NCI-H128 (cell line): ENCODE results near the gene MYL12B.
"Not testable (repeated sequence)": the region's sequence is repeated elsewhere in the genome, so short reads cannot be mapped to it uniquely, and the experiment has no call there.

ENCODE experiments used
- DNase-seq: peaks from one replicate; lab custom pipeline; 2025; ENCODE audit not compliant: unreplicated experiment; lab: John Stamatoyannopoulos, UW

The MYL12B gene

DNA sequence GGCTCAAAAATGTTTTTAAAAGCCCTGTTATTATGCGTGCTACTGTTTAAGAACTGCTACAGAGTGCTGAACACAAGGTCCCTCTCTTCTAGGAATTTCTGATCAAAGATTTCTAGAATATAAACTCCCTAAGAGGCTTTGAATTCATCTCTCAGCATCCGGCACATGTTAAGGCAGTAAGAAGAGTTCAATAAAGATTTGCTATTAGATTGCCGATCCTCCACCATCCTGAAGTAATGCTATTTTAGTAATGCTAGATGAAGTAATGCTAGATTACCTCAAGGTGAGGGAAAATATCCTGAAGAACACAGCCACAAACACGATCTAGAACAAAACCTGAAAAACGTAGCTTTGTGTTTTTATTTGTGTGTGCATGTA lies 949 bp upstream of the MYL12B start:
- DNase-seq = no peak

DNA sequence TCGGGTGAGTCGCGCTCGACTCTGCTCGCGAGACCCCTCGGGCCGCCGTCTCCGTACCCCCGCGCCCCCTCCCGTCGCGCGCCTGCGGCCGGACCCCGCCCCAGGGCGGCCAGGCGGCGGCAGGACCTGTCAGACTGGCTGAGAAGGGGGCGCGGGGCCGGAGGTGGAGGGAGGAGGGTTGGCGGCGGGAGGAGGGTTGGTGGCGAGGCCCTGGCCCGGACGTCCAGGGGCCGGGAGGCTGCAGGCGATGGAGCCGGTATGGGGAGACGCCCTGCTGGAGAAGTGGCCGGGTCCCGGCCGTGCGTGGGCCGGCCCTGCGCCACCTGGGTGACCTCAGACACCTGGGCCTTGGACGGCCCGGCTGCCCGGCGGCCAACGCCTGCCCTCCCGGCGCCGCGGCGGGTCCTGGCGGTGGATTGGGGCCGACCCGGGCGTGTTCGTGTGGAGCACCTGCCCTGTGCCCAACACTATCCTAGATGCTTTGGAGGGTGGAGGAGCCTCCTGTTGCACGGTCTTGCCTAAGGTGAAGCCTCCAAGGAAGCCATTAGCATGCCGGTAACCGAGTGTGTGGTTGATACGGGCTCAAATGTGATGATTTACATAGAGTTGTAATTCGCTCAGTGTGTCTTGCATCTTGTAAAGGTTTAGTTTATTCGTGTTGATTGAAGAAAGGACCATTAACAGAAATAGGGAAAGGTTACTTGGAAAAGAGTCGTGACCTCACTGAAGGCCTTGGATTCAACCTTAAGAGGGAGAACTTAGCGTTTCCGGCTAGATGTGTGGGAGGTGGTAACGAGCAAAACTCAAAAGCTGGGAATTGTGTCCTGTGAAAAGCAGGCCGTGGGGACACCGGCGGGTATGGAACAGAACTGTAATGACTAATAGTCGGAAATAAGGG lies 550 bp downstream of the MYL12B start:
- DNase-seq = no peak

DNA sequence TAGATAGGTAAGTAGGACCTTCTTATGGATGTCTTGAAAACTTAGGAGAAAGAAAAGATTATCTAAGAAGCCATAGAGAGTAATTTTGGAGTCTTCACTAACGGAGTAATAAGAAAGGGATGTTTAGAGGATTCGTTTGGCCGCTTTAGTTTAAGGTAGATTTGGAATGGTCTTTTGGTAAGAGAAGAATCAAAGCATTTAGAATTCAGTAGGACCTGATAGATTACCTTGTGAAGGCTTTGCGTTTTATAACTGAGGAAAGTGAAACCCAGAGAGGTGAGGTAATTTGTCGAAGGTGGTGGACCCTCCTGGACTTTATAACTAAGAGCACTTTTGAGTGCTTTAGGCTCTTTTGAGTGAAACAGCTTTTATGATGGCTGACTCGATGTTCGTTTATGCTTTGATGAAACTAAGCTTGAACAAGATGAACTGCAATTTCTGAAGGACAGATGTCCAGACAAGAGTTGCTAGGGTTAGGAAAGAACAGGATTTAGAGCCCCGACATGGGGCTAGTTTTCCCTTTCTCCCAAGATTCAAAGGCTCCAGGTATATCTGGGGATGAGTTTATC lies 1.3 kb downstream of the MYL12B start:
- DNase-seq = no peak

DNA sequence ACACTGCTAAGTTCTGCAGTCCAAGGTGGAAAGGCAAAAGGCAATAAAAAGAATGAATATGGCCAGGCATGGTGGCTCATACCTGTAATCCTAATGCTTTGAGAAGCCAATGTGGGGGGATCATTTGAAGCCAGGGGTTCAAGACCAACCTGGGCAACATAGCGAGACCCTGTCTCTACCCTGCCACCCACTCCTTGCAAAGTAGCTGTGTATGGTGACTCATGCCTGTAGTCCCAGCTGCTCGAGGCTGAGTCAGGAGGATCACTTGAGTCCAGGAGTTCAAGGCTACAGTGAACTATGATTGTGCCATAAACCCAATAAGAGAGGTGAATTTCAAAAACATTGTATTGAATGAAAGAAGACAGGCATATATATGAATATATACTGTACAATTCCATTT lies 2.4 kb downstream of the MYL12B start:
- DNase-seq = no peak

DNA sequence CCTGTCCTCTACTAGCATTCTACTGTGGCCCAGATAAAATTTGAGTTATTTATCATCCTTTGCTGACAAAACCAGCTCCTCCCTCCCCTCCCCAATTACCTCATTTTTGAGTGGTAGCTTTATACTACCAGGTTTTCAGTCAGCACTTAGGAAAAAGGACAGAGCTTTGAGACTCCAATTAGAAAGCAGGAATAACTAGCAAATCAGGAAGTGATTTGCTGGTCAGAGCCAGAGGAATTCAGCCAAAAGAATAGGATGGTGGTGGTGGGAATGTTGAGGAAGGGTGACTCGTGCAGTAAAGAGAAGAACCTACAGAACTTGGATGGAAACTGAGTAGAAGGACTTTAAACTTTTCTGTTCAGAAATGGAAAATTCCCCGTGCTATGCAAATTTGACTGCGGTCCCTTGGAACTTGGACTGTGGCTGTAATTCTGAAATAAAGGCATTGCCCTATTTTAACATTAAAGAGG lies 3.7 kb downstream of the MYL12B start:
- DNase-seq = no peak

DNA sequence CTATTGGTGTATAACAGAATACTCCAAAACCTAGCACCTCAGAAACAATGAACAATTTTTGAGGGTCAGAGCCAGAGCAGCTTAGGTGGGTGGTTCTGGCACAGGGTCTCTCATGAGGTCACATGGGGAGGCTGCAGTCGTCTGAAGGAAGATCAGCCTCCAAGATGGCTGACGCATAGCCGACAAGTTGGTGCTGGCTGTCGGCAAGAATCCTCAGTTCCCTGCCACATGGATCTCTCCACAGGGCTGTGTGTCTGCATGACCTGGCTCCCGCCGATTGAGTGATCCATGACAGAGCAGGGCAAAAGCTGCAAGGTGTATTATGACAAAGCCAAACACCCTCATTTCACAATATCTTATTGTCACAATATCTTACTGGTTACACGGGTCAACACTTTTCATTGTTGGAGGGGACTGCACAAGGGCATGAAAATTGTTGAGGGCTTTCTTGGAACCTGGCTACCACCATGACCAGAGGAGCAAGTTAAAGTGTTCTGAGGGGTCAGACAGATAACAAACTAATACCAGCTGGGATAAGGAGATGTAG lies 4.2 kb downstream of the MYL12B start:
- no peak for DNase-seq

DNA sequence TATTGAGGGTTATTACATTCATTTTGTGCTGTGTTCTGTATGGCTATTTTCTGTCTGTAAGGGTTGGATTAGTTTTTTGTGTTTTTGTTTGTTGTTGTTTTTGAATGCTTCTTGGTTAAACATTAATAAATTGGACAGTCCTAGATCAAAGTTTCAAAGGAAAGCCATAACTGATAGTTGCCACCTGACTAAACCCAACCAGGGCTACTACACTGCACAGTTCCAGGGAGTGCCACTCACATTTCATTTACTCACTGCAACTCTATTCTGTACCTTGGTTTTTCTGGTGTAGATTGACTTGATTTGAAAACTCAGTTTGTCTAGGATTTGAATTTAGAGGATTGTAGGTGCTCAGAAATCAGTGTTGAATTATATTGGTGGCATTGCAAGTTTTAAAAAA lies 6.4 kb downstream of the MYL12B start:
- no peak for DNase-seq

DNA sequence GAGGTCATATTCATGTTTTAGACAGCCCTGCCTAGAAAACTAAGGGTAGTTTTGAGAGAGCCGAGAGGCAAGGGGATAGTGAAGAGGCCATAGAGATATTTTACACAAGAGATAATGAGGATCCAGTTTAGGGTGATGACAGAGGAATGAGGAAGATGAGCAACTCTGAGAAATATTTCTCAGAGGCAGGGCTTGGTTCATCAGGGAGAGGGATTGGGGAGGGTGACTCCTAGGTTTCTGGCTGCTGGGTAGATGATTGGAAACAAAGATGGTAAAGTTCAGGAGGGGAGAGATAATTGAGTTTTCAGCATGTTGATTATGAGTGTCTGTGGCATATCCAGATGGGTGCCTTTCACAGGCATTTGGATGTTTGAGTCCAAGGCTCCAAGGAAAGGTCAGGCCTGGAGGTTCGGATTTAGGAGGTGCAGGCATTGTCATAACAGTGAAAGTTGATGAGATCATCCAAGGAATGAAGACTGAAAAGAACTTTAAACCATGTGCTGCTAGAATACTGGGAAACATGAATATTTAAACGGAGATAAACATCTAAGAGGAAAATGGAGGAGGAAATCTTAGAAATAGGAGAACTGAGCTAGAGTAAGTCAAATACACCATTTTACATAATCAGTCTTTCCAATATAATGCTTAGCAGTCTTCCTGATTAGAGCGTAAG lies 7.4 kb downstream of the MYL12B start:
- no peak for DNase-seq

DNA sequence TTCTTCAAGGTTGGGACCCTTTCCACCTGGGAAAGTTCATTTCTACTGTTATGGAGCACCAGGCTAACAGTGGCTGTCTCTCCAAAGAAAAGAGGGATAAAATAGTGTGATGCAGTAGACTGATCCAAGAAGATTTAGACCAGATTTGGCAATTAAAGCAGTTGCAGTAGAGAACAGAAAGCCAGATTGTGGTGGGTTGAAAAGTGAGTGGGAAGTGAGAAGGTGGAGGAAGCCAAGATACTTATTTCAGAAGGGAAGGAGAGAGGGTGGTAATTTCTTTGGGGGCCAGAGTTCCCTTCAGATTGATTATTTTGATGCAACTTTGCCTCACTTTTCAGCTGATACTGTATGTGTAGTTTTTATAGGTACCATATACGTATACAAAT lies 8.0 kb downstream of the MYL12B start:
- no peak for DNase-seq

DNA sequence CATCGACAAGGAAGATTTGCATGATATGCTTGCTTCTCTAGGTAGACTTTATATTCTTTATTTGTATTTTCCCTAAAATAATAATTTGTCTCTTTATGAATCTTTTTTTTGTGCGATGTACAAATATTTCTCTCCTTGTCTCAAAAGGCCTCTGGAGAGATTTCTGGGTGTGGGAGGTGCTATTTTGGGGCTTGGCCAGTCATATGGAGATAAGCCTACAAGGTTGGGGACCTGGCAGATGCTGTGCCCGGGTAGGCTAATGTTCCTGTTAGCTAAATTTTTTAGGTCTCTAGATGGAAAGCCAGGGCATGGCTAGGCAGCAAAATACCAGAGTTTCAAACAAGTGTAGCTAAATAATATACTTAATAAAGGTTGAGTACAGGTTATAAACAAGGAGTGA lies 11.1 kb downstream of the MYL12B start:
- no peak for DNase-seq

DNA sequence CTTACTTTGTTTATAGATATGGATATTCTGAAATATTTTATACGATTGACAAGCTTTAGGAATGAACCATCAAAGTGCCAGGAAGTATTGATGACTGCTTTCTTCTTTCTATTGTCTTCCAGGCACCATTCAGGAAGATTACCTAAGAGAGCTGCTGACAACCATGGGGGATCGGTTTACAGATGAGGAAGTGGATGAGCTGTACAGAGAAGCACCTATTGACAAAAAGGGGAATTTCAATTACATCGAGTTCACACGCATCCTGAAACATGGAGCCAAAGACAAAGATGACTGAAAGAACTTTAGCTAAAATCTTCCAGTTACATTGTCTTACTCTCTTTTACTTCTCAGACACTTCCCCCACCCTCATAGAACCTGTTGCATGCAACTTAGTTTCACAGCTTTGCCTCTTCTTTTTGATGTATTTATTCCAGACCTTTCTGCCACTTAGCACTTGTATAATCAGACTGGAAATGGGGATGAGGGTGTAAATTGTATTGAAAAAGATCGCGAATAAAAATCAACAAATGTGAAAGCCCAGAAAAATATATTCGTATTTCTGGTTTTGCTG lies 15.8 kb downstream of the MYL12B start:
- not testable (repeated sequence) for DNase-seq

DNA sequence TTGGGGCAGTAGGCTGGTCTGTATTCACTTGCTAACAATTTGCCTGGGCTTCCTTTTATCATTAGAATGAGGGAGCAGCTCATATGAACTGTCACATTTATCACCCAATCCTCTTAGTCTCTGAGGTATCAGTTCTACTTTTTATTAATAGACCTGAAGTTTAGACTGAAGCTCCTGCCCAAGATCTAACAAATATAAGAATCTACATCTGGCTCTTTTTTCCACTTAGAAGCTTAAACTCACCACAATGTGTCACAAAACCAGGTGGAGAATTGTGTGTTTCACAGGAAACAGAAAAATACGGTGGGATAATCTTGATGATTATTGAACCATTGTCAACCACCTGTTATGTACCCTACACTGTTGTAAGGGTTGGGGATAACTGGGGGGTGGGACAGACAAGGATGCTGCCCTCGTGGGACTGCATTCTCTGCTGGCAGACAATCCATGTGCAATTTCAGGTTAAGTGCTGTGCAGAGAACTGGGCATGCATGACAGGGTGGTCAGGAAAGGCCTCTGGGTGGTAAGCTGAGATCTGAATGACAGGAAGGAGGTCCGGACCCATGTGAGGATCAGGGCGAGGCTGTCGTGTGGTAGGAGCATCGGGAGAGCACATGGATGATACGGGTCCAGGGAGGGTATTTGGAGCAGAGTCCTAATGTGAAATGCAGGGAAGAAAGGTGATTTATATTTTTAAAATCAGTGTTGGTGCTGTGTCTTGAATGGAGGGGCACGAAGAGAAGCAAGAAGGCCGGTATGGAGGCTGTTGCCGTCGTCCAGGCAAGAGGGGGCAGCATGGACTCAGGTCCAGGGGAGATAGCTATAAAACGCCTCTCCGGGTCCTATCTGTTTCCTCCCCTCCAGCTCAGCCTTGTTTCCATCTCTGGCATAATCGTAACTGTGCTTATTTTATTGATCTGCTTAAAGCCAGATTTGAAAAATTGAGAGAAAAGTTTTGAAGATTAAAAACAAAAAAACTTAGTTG lies 17.6 kb downstream of the MYL12B start:
- no peak for DNase-seq

DNA sequence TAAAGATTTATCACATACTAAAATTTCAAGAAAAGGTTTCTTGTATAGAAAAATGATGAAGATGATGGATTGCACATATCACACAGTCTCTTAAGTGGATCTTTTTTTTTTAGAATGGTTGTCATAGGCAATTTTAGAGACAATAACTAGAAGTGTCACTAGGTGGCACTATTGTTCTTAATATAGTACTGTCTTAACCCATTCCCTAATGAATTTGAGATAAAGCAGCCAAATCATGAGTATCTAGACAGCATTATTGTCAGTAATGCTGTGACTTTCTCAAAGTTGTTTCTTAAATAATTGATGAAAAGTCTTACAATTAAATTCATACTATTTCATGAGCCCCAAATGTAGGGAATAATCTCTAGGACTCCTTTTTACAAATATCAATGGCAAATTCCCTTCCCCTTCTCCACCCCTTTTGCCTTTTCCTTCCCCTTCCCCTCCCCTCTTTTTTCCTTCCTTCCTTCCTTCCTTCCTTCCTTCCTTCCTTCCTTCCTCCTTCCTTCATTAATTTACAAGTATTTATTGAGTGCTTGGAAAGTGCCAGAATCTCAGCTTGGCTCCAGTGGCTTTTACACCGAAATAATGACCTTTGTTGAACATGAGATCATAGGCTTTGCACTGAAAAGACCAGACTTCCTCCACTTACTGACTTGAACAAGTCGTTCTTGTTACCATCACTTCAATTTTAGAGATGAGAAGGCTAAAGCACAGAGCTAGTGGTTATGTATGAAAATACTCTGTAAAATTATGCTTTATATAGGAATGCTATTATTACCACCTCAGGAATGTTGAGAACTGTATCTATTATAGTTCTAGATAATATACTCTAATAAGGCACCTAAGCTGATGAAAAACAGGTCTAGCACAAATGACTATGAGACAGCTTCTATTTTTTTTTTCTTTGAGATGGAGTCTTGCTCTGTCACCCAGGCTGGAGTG lies 19.8 kb downstream of the MYL12B start:
- peak; percentile 86 for DNase-seq

DNA sequence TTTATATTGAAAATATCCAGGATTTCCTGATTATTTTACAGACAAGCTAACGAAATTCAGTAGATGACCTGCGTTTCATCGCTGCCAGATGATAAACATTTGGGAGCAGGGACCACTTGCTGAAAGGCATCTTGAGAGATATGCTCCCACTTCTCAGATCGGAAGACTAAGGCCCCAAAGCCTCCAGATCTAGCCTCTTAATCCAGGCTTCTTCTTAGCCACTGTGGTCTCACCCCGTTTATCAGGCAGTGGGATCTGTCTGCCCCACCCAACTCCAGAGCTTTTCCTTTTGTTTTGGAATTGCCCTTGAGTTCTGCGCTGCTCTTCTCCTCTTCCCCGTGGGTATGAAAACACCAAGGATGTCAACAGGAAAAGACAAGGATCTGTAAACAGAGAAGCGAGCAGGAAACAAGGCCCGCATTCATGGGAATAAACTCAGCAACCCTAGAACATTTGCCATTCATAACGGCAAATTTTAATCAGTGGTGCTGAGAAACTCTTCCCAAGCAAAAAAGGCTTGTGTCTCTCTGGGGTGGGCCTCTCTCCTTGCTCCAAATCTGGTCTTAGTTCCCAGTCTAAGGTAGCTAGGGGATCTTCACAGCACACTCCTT lies 21.4 kb downstream of the MYL12B start:
- no peak for DNase-seq

DNA sequence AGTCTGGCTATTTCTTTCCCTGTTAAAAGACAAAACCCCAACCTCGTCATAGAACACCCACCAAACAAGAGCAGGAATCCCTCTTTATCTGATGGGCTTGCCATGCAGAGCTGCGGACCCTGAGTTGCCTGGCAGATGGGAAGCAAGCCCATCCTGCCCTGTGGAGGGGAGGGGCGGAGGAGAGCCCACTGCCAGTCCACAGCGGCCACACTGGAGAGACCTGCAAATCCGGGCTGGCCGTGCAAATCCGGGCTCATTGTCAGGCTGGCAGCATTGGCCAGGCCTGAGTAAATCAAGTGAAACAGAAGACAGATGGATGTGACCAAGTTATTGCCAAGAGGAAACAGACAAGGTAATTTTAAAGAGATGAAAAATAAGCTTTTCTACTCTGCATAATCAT lies 22.0 kb downstream of the MYL12B start:
- no peak for DNase-seq

DNA sequence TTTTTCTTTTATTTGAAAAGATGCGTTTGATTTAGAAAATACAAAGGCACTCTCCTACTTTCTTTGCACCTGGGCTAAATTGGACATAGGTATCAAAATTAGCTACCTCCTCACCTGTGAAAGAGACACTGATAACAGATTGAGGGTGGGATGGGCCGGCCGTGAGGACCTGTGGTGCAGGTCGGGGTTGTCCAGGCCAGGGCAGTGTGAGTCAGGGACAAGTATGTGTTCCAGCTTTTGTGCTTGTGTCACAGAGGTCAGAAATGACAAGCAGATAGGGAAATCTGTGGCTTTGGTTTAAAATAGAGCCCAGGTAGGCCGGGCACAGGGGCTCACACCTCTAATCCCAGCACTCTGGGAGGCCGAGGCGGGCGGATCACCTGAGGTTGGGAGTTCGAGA lies 22.6 kb downstream of the MYL12B start:
- DNase-seq = no peak

DNA sequence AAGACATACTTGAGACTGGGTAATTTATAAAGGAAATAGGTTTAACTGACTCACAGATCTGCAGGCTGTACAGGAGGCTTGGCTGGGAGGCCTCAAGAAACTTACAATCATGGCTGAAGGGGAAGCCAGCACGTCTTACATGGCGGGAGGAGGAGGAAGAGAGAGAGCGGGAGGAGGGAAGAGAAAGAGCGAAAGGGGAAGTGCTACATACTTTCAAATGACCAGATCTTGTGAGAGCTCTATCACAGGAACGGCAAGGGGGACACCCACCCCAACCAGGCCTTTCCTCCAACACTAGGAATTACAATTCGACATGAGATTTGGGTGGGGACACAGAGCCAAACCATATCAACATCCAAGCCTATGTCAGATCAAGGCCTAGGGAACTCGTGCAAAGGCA lies 24.2 kb downstream of the MYL12B start:
- DNase-seq = no peak

DNA sequence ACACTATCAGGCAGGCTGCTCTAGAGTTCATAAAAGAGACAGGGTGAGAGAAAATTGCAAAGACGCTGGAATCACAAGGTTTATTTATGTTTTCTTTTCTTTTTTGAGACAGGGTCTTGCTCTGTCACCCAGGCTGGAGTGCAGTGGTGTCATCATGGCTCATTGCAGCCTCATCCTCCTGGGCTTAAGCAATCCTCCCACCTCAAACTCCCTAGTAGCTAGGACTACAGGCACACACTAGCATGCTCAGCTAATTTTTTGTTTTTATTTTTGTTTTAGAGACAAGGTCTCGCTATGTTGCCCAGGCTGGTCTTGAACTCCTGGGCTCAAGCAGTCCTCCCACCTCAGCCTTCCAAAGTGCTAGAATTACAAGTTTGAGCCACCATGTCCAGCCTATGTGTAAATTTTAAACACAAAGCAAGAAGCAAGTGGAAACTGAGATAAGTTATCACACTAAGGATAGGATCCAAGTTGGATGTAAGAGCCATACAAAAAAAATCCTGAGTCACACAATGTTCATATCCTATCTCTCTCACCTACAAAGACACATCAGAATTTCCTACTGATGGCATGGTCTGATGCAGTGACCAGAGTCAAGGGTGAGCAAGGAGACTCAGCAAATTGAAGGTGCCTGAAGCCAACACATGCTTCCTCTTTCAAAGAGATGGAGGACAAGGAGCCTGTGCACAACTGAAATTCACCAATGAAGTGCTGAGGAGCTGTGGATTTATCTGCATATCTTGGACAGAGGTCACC lies 31.4 kb downstream of the MYL12B start:
- DNase-seq = no peak
